MM.1S (cell line): Measurements from ENCODE around the gene NLGN2.

Experiments
- DNase-seq: peaks from one replicate; pipeline ENCODE4 v3.0.0-alpha.2; 2015
- H2AFZ ChIP-seq: fragments of 300-600 bp; sonication (generic); 2 replicates; pipeline ENCODE4 v1.6.0; 2016; ENCODE audit warnings: antibody characterized with exemption, low read length
- H3F3A ChIP-seq: fragments of 300-600 bp; sonication (generic); 2 replicates; pipeline ENCODE4 v1.6.1; 2016; ENCODE audit warnings: mild to moderate bottlenecking, antibody characterized with exemption, low read length, moderate library complexity, mixed read lengths; ENCODE audit not compliant: insufficient read depth
- H3K27ac ChIP-seq: fragments of 300-600 bp; sonication (generic); 2 replicates; pipeline ENCODE4 v1.5.1; 2016; ENCODE audit warnings: mild to moderate bottlenecking, low read length
- H3K27me3 ChIP-seq: fragments of 300-600 bp; sonication (generic); replicated peaks from 2 replicates; pipeline ENCODE4 v1.6.0; 2016; ENCODE audit warnings: low read length; ENCODE audit not compliant: insufficient read depth
- H3K36me3 ChIP-seq: fragments of 300-600 bp; sonication (generic); replicated peaks from 2 replicates; pipeline ENCODE4 v1.6.1; 2016; ENCODE audit warnings: mild to moderate bottlenecking, low read length, mixed read lengths; ENCODE audit not compliant: insufficient read depth
- H3K4me1 ChIP-seq: fragments of 300-600 bp; sonication (generic); 2 replicates; pipeline ENCODE4 v1.6.1; 2016; ENCODE audit warnings: low read length, mixed read lengths
- H3K4me2 ChIP-seq: fragments of 300-600 bp; sonication (generic); 2 replicates; pipeline ENCODE4 v1.6.0; 2016; ENCODE audit warnings: low read depth, low read length
- H3K4me3 ChIP-seq: fragments of 300-600 bp; sonication (generic); 2 replicates; pipeline ENCODE4 v1.5.1; 2016; ENCODE audit warnings: low read length, mixed read lengths
- H3K79me2 ChIP-seq: fragments of 300-600 bp; sonication (generic); 2 replicates; pipeline ENCODE4 v1.6.1; 2016; ENCODE audit warnings: mixed run types, low read length, mixed read lengths
- H3K9ac ChIP-seq: fragments of 300-600 bp; sonication (generic); 2 replicates; pipeline ENCODE4 v1.6.1; 2016; ENCODE audit warnings: low read length, mixed read lengths
- H3K9me2 ChIP-seq: fragments of 300-600 bp; sonication (generic); replicated peaks from 2 replicates; pipeline ENCODE4 v1.6.1; 2016; ENCODE audit warnings: mild to moderate bottlenecking, low read length, mixed read lengths; ENCODE audit not compliant: insufficient read depth
- H3K9me3 ChIP-seq: fragments of 300-600 bp; sonication (generic); replicated peaks from 2 replicates; pipeline ENCODE4 v1.6.1; 2016; ENCODE audit warnings: mild to moderate bottlenecking, low read length, mixed read lengths; ENCODE audit not compliant: insufficient read depth
- H4K20me1 ChIP-seq: fragments of 300-600 bp; sonication (generic); 2 replicates; pipeline ENCODE4 v1.6.1; 2016; ENCODE audit warnings: mild to moderate bottlenecking, low read length, moderate library complexity, mixed read lengths; ENCODE audit not compliant: insufficient read depth
- EZH2 ChIP-seq: fragments of 300-600 bp; sonication (generic); optimal IDR thresholded peaks from 2 replicates; pipeline ENCODE3; 2017; ENCODE audit warnings: low read depth, mild to moderate bottlenecking, antibody characterized with exemption, low read length, mixed read lengths
- EZH2phosphoT487 ChIP-seq: fragments of 300-600 bp; sonication (generic); IDR thresholded peaks from 2 replicates; pipeline ENCODE4 v1.6.1; 2018; ENCODE audit warnings: antibody characterized with exemption, low read length
- TF ChIP-seq, protein P1 (sequence below): fragments of 300-600 bp; sonication (generic); IDR thresholded peaks from 2 replicates; pipeline ENCODE4 v1.5.1; 2016; ENCODE audit warnings: antibody characterized with exemption, low read length, mixed read lengths

The NLGN2 gene

DNA sequence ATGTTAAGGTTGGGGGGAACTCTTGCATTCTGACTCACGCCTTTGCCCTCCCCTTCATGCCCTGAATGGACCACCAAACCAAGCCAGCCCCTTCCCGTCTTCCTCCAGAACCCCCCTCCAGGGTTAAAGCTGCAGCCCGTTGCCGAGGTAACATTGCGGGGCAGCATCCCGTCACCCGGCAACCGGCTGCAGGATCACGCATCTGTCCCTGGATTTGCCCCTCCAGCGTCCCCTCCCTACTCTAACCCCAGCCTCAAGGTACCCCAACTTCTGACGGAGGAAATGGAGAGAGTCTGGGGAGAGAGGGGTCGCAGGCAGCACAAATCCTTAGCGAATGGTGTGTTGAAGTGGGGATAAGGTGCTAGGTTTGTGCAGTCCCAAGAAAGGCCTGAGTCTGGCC, 563 bp upstream of the NLGN2 start:
- Histone ChIP-seq H3K27ac (no peak overlapping the region), H3K4me3 (no peak overlapping the region), H3K4me2 (no peak overlapping the region)

DNA sequence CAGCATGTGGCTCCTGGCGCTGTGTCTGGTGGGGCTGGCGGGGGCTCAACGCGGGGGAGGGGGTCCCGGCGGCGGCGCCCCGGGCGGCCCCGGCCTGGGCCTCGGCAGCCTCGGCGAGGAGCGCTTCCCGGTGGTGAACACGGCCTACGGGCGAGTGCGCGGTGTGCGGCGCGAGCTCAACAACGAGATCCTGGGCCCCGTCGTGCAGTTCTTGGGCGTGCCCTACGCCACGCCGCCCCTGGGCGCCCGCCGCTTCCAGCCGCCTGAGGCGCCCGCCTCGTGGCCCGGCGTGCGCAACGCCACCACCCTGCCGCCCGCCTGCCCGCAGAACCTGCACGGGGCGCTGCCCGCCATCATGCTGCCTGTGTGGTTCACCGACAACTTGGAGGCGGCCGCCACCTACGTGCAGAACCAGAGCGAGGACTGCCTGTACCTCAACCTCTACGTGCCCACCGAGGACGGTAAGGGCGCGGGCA, 645 bp downstream of the NLGN2 start:
- H3K4me3 ChIP-seq: no peak overlapping the region
- H4K20me1 ChIP-seq: no peaks in the 10 kb centered on the region
- no peaks in the 10 kb centered on the region for H3K9me3 ChIP-seq
- no peaks in the 10 kb centered on the region for H3K79me2 ChIP-seq
- H2AFZ ChIP-seq: no peak overlapping the region
- no peak for TF ChIP-seq EZH2phosphoT487
- peaks cover 70% of the 10 kb centered on the region for H3K27me3 ChIP-seq
- DNase-seq: no peak
- no peak overlapping the region for H3K27ac ChIP-seq
- H3K4me2 ChIP-seq: no peak overlapping the region
- H3K4me1 ChIP-seq: no peaks in the 10 kb centered on the region; the same call in 1 of the 2 replicates
- no peaks in the 10 kb centered on the region for H3K9me2 ChIP-seq
- no peaks in the 10 kb centered on the region for H3K36me3 ChIP-seq
- H3F3A ChIP-seq: no peaks in the 10 kb centered on the region
- no peak overlapping the region for H3K9ac ChIP-seq

More for the DNA sequence above, 563 bp upstream of the NLGN2 start:
- TF ChIP-seq EZH2phosphoT487: no peak
- Histone ChIP-seq H3K4me1 (peaks cover 4% of the 10 kb centered on the region; the same call in 1 of the 2 replicates), H3K27me3 (peaks cover 58% of the 10 kb centered on the region), H3K9me2 (no peaks in the 10 kb centered on the region), H2AFZ (no peak overlapping the region), H3K9ac (no peak overlapping the region), H3F3A (no peaks in the 10 kb centered on the region), H3K79me2 (no peaks in the 10 kb centered on the region; the same call in 1 of the 2 replicates), H4K20me1 (no peaks in the 10 kb centered on the region), H3K9me3 (no peaks in the 10 kb centered on the region), H3K36me3 (no peaks in the 10 kb centered on the region)
- no peak for DNase-seq

DNA sequence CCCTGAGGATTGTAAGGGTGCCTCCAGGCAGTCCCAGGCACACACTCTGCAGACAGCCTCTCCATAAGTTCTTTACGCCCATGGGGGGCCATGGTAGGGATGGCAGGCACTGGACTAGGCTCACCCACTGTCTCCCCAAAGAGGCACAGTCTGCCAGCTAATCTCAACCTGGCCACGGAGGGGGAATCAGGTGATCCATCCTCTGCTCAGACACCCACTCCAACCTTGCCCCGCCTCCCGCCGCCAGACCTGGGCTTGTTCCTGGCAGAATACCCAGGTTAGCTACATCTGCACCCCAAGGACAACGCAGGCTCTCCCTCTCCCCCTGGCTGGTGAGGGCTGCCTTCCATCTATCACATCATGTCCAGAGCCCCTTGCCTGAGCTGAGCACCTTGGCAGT, 1.2 kb downstream of the NLGN2 start:
- no peak overlapping the region for H3K9ac ChIP-seq
- H3K9me3 ChIP-seq: no peaks in the 10 kb centered on the region
- H2AFZ ChIP-seq: no peak overlapping the region
- TF ChIP-seq EZH2 (no peak), EZH2phosphoT487 (no peak)
- TF ChIP-seq, protein P1, sequence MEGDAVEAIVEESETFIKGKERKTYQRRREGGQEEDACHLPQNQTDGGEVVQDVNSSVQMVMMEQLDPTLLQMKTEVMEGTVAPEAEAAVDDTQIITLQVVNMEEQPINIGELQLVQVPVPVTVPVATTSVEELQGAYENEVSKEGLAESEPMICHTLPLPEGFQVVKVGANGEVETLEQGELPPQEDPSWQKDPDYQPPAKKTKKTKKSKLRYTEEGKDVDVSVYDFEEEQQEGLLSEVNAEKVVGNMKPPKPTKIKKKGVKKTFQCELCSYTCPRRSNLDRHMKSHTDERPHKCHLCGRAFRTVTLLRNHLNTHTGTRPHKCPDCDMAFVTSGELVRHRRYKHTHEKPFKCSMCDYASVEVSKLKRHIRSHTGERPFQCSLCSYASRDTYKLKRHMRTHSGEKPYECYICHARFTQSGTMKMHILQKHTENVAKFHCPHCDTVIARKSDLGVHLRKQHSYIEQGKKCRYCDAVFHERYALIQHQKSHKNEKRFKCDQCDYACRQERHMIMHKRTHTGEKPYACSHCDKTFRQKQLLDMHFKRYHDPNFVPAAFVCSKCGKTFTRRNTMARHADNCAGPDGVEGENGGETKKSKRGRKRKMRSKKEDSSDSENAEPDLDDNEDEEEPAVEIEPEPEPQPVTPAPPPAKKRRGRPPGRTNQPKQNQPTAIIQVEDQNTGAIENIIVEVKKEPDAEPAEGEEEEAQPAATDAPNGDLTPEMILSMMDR: no peak
- H3K4me2 ChIP-seq: no peak overlapping the region
- DNase-seq: no peak
- no peaks in the 10 kb centered on the region for H3K79me2 ChIP-seq
- H3K4me3 ChIP-seq: no peak overlapping the region
- H3K9me2 ChIP-seq: no peaks in the 10 kb centered on the region
- H3K4me1 ChIP-seq: no peaks in the 10 kb centered on the region; the same call in 1 of the 2 replicates
- H3F3A ChIP-seq: no peaks in the 10 kb centered on the region
- H3K27me3 ChIP-seq: peaks cover 76% of the 10 kb centered on the region
- no peaks in the 10 kb centered on the region for H4K20me1 ChIP-seq
- H3K27ac ChIP-seq: no peak overlapping the region
- H3K36me3 ChIP-seq: no peaks in the 10 kb centered on the region

DNA sequence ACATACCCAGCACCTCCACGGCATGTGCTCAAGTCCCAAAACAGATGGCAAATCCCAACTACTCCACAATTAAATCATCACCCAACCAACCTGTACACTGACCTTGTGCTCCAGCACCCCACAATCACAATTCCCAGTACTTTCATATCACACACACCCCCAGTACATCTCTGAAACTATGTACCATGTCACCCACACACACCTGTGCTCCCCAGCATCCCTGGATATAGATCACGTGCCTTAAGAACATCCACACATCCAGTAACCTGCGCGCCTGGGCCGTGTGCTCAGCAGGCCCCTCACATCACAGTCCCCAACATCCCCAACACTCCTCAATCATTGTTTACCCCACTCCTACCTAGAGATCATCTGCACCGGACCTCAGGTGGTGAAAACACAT, 2.1 kb downstream of the NLGN2 start:
- Histone ChIP-seq H3K27me3 (peaks cover 84% of the 10 kb centered on the region), H3K9ac (no peak overlapping the region), H3F3A (no peaks in the 10 kb centered on the region), H3K4me1 (no peaks in the 10 kb centered on the region; the same call in 1 of the 2 replicates), H3K36me3 (no peaks in the 10 kb centered on the region), H3K4me2 (no peak overlapping the region), H3K4me3 (no peak overlapping the region), H3K27ac (no peak overlapping the region), H3K9me3 (no peaks in the 10 kb centered on the region), H4K20me1 (no peaks in the 10 kb centered on the region), H2AFZ (no peak overlapping the region), H3K9me2 (no peaks in the 10 kb centered on the region), H3K79me2 (no peaks in the 10 kb centered on the region)
- TF ChIP-seq EZH2: no peak
- no peak for TF ChIP-seq EZH2phosphoT487
- TF ChIP-seq, protein P1: no peak
- DNase-seq: no peak
